Liver (tissue), 9 donors: Measurements from ENCODE around the gene CLIC5. TPM values are rescaled to one million over a fixed set of nuclear protein-coding genes. Genes with fewer than 3 reads are reported as not detected.

Experiments
- DNase-seq: peaks from one replicate; pipeline ENCODE4 v3.0.0-alpha.2; 2017; ENCODE audit warnings: low spot score
- H3K27ac ChIP-seq, 2 donors: one replicate each; pipeline ENCODE4 v1.7.0; 2013; ENCODE audit warnings: inconsistent platforms in 2 of 2, low read length in 2 of 2, control low read depth in 1 of 2, low read depth in 1 of 2, mild to moderate bottlenecking in 1 of 2
- H3K27me3 ChIP-seq, 4 donors: one replicate each; pipeline versions ENCODE4 v1.6.1 to v1.7.0; 2013; ENCODE audit warnings: low read length in 3 of 4, inconsistent platforms in 1 of 4, mild to moderate bottlenecking in 1 of 4, moderate library complexity in 1 of 4; ENCODE audit not compliant: control insufficient read depth in 4 of 4, insufficient read depth in 4 of 4
- H3K36me3 ChIP-seq, 4 donors: one replicate each; pipeline versions ENCODE4 v1.6.1 to v1.7.0; 2013; ENCODE audit warnings: low read length in 3 of 4, mild to moderate bottlenecking in 3 of 4, low read depth in 1 of 4, moderate library complexity in 1 of 4; ENCODE audit not compliant: control insufficient read depth in 4 of 4, insufficient read depth in 3 of 4
- H3K4me1 ChIP-seq, 4 donors: one replicate each; pipeline versions ENCODE4 v1.6.1 to v1.7.0; 2013; ENCODE audit warnings: low read length in 3 of 4, mild to moderate bottlenecking in 3 of 4, moderate library complexity in 1 of 4; ENCODE audit not compliant: control insufficient read depth in 4 of 4, insufficient read depth in 4 of 4
- H3K4me3 ChIP-seq, 3 donors: one replicate each; pipeline versions ENCODE4 v1.6.1 to v1.7.0; 2013; ENCODE audit warnings: low read length in 3 of 3, control low read depth in 1 of 3, low read depth in 1 of 3, mild to moderate bottlenecking in 1 of 3
- H3K9ac ChIP-seq, 2 donors: one replicate each; pipeline ENCODE4 v1.7.0; 2013; ENCODE audit warnings: low read length in 2 of 2, mild to moderate bottlenecking in 2 of 2, moderate library complexity in 2 of 2, control low read depth in 1 of 2, low read depth in 1 of 2
- H3K9me3 ChIP-seq, 4 donors: one replicate each; pipeline versions ENCODE4 v1.6.1 to v1.7.0; 2013; ENCODE audit warnings: low read length in 3 of 4; ENCODE audit not compliant: control insufficient read depth in 4 of 4
- EGR1 ChIP-seq, 2 donors: IDR thresholded peaks; 2 replicates each; pipeline ENCODE4 v1.6.1; 2016 to 2018; ENCODE audit warnings: antibody characterized with exemption in 2 of 2, low read depth in 2 of 2
- FOXA1 ChIP-seq: IDR thresholded peaks from 2 replicates; pipeline ENCODE4 v1.6.1; 2016; ENCODE audit warnings: antibody characterized with exemption
- FOXA2 ChIP-seq: IDR thresholded peaks from 2 replicates; pipeline ENCODE4 v1.6.1; 2016; ENCODE audit warnings: antibody characterized with exemption
- GABPA ChIP-seq, 2 donors: IDR thresholded peaks in 1 of 2; conservative IDR thresholded peaks in 1 of 2; 2 replicates each; pipeline ENCODE4 v1.6.1; 2016; ENCODE audit warnings: antibody characterized with exemption in 2 of 2, mild to moderate bottlenecking in 1 of 2, moderate library complexity in 1 of 2
- HNF4A ChIP-seq, 2 donors: conservative IDR thresholded peaks; 2 replicates each; pipeline ENCODE4 v1.6.1; 2016; ENCODE audit warnings: antibody characterized with exemption in 2 of 2, mild to moderate bottlenecking in 2 of 2
- HNF4G ChIP-seq: IDR thresholded peaks from 2 replicates; pipeline ENCODE4 v1.6.1; 2016; ENCODE audit warnings: antibody characterized with exemption
- JUND ChIP-seq, 2 donors: IDR thresholded peaks; 2 replicates each; pipeline ENCODE4 v1.6.1; 2016; ENCODE audit warnings: antibody characterized with exemption in 2 of 2
- NR2F2 ChIP-seq: IDR thresholded peaks from 2 replicates; pipeline ENCODE4 v1.6.1; 2016; ENCODE audit warnings: antibody characterized with exemption
- RAD21 ChIP-seq, 2 donors: IDR thresholded peaks; 2 replicates each; pipeline ENCODE4 v1.6.1; 2016; ENCODE audit warnings: antibody characterized with exemption in 2 of 2, mild to moderate bottlenecking in 2 of 2
- RXRA ChIP-seq, 2 donors: IDR thresholded peaks; 2 replicates each; pipeline ENCODE4 v1.6.1; 2017 to 2018; ENCODE audit warnings: antibody characterized with exemption in 2 of 2, mild to moderate bottlenecking in 1 of 2
- SP1 ChIP-seq: IDR thresholded peaks from 2 replicates; pipeline ENCODE4 v1.6.1; 2018; ENCODE audit warnings: antibody characterized with exemption, mild to moderate bottlenecking
- TAF1 ChIP-seq: conservative IDR thresholded peaks from 2 replicates; pipeline ENCODE4 v1.6.1; 2016; ENCODE audit warnings: antibody characterized with exemption, mild to moderate bottlenecking
- YY1 ChIP-seq: IDR thresholded peaks from 2 replicates; pipeline ENCODE4 v1.6.1; 2016; ENCODE audit warnings: antibody characterized with exemption, mild to moderate bottlenecking
- WGBS: extraction: QIAGEN DNeasy Blood & Tissue Kit; methylation state at CpG from one replicate; pipeline ENCODE4 v1.1.7; 2013; 5-methylcytosine and 5-hydroxymethylcytosine counted together
- polyA plus RNA-seq, 2 donors: library from polyadenylated mRNA; stranded (reverse) in 1 of 2; unstranded in 1 of 2; fragments of 200-250 nt in 1 of 2; fragments of >200 nt in 1 of 2; fragmentation: Nextera tagmentation in 1 of 2; extraction: Ambion mirVana in 1 of 2; gene quantifications; one replicate each; pipeline versions ENCODE4 v1.2.1 to v1.2.3, GENCODE V29; 2013 to 2015
- total RNA-seq, 2 donors: library from RNA; depleted of rRNA; stranded (reverse); fragments of >200 nt; gene quantifications; one replicate each; pipeline ENCODE4 v1.2.3, GENCODE V29; 2014
- TF ChIP-seq, protein P1 (sequence below): IDR thresholded peaks from 2 replicates; pipeline ENCODE4 v1.6.1; 2016; ENCODE audit warnings: antibody characterized with exemption
- TF ChIP-seq, protein P2 (sequence below): IDR thresholded peaks from 2 replicates; pipeline ENCODE4 v1.6.1; 2016; ENCODE audit warnings: antibody characterized with exemption
- TF ChIP-seq, protein P3 (sequence below): IDR thresholded peaks from 2 replicates; pipeline ENCODE4 v1.6.1; 2016; ENCODE audit warnings: antibody characterized with exemption
- TF ChIP-seq, protein P4 (sequence below): IDR thresholded peaks from 2 replicates; pipeline ENCODE4 v1.6.1; 2016; ENCODE audit warnings: antibody characterized with exemption, mild to moderate bottlenecking
- TF ChIP-seq, protein P5 (sequence below): fragments of 150-350 bp; IDR thresholded peaks from 2 replicates; pipeline ENCODE4 v1.5.1; 2017; ENCODE audit warnings: improper control_type of control experiment, low read depth, low read length; ENCODE audit not compliant: missing input control
- donor health status: healthy.
- donor health status: healthy.
- donor health status: healthy.
- donor health status: healthy.
- donor health status: healthy.

The CLIC5 gene
- total and polyA plus RNA-seq, 4 donors, result 0.05 to 0.33 (median 0.14) TPM

DNA sequence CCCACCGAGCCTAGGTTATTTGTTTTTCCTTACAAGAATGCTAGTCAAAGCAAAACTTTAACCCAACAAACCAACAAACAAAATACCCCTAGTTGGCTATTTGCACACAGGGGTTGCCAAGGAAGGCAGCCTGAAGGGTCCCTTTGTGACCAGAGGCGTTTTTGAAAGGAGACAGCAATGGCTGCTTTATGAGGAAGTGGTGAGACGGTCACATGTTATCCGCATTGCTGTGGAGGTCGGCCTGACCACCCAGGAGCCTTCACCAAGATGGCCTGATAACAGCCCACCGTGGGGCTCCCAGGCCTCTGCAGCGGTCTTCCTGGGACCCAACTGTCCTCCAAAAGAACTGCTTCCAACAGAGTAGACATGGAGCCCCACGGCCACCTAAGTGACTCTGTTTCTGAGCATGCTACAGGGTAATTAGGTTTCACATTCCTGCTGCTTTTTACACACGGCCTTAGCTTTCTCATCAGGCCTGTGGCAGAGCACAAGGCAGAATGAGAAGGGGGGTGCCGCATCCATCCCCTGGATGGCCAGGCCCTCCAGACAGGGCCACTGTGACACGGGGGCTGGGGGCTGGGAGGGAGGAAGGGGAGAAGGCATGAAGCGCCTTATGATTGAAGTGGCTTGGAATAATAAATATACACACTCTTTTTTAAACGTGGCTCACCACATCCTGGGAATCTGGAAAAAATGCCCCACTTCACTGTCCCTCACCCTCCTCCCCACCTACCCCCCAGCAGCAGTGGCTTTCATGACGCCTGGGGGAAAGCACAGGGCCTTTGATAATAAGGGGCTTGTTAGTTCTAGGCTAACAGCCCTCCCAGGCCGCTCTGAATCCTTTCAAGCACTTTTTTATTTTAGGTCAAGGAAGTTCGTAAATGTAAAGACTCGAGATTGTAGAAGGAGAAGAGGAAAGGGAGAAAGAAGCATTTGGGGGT, 86.0 kb downstream of the CLIC5 start:
- H3K9me3 ChIP-seq, result no peaks in the 10 kb centered on the region
- peaks cover 0 to 4% (median 0%) of the 10 kb centered on the region in 4 donors for H3K4me1 ChIP-seq
- 70% methylated on average over 17 of the region's 17 CpGs for WGBS
- no peaks in the 10 kb centered on the region for H3K36me3 ChIP-seq
- H3K27me3 ChIP-seq, result no peaks in the 10 kb centered on the region
- H3K9ac ChIP-seq, result no peak overlapping the region
- H3K4me3 ChIP-seq, result no peak overlapping the region
- DNase-seq, result no peak
- no peak overlapping the region for H3K27ac ChIP-seq
- no peak for TF ChIP-seq NR2F2
- no peak for TF ChIP-seq RXRA (IDR thresholded peaks at IDR 0.05)
- no peak for TF ChIP-seq SP1
- TF ChIP-seq HNF4G, result no peak
- no peak for TF ChIP-seq HNF4A (conservative IDR thresholded peaks at IDR 0.05)
- TF ChIP-seq JUND (IDR thresholded peaks at IDR 0.05), result no peak
- no peak for TF ChIP-seq TAF1
- TF ChIP-seq GABPA (IDR thresholded peaks at IDR 0.05 in 1 of 2, conservative IDR thresholded peaks at IDR 0.05 in 1 of 2), result no peak
- TF ChIP-seq, protein P1, sequence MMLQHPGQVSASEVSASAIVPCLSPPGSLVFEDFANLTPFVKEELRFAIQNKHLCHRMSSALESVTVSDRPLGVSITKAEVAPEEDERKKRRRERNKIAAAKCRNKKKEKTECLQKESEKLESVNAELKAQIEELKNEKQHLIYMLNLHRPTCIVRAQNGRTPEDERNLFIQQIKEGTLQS, result no peak
- TF ChIP-seq RAD21 (IDR thresholded peaks at IDR 0.05), result no peak
- no peak for TF ChIP-seq FOXA2
- TF ChIP-seq, protein P2, sequence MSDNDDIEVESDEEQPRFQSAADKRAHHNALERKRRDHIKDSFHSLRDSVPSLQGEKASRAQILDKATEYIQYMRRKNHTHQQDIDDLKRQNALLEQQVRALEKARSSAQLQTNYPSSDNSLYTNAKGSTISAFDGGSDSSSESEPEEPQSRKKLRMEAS, result no peak
- TF ChIP-seq, protein P3, sequence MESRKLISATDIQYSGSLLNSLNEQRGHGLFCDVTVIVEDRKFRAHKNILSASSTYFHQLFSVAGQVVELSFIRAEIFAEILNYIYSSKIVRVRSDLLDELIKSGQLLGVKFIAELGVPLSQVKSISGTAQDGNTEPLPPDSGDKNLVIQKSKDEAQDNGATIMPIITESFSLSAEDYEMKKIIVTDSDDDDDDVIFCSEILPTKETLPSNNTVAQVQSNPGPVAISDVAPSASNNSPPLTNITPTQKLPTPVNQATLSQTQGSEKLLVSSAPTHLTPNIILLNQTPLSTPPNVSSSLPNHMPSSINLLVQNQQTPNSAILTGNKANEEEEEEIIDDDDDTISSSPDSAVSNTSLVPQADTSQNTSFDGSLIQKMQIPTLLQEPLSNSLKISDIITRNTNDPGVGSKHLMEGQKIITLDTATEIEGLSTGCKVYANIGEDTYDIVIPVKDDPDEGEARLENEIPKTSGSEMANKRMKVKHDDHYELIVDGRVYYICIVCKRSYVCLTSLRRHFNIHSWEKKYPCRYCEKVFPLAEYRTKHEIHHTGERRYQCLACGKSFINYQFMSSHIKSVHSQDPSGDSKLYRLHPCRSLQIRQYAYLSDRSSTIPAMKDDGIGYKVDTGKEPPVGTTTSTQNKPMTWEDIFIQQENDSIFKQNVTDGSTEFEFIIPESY, result no peak
- TF ChIP-seq, protein P4, sequence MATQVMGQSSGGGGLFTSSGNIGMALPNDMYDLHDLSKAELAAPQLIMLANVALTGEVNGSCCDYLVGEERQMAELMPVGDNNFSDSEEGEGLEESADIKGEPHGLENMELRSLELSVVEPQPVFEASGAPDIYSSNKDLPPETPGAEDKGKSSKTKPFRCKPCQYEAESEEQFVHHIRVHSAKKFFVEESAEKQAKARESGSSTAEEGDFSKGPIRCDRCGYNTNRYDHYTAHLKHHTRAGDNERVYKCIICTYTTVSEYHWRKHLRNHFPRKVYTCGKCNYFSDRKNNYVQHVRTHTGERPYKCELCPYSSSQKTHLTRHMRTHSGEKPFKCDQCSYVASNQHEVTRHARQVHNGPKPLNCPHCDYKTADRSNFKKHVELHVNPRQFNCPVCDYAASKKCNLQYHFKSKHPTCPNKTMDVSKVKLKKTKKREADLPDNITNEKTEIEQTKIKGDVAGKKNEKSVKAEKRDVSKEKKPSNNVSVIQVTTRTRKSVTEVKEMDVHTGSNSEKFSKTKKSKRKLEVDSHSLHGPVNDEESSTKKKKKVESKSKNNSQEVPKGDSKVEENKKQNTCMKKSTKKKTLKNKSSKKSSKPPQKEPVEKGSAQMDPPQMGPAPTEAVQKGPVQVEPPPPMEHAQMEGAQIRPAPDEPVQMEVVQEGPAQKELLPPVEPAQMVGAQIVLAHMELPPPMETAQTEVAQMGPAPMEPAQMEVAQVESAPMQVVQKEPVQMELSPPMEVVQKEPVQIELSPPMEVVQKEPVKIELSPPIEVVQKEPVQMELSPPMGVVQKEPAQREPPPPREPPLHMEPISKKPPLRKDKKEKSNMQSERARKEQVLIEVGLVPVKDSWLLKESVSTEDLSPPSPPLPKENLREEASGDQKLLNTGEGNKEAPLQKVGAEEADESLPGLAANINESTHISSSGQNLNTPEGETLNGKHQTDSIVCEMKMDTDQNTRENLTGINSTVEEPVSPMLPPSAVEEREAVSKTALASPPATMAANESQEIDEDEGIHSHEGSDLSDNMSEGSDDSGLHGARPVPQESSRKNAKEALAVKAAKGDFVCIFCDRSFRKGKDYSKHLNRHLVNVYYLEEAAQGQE, result no peak
- TF ChIP-seq EGR1 (IDR thresholded peaks at IDR 0.05; ENCODE audit: low read depth in 2 of 2), result no peak
- TF ChIP-seq FOXA1, result no peak
- TF ChIP-seq, protein P5, sequence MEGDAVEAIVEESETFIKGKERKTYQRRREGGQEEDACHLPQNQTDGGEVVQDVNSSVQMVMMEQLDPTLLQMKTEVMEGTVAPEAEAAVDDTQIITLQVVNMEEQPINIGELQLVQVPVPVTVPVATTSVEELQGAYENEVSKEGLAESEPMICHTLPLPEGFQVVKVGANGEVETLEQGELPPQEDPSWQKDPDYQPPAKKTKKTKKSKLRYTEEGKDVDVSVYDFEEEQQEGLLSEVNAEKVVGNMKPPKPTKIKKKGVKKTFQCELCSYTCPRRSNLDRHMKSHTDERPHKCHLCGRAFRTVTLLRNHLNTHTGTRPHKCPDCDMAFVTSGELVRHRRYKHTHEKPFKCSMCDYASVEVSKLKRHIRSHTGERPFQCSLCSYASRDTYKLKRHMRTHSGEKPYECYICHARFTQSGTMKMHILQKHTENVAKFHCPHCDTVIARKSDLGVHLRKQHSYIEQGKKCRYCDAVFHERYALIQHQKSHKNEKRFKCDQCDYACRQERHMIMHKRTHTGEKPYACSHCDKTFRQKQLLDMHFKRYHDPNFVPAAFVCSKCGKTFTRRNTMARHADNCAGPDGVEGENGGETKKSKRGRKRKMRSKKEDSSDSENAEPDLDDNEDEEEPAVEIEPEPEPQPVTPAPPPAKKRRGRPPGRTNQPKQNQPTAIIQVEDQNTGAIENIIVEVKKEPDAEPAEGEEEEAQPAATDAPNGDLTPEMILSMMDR, result no peak
- TF ChIP-seq YY1, result no peak
